ENCODE data around the gene MISP.

DNA sequence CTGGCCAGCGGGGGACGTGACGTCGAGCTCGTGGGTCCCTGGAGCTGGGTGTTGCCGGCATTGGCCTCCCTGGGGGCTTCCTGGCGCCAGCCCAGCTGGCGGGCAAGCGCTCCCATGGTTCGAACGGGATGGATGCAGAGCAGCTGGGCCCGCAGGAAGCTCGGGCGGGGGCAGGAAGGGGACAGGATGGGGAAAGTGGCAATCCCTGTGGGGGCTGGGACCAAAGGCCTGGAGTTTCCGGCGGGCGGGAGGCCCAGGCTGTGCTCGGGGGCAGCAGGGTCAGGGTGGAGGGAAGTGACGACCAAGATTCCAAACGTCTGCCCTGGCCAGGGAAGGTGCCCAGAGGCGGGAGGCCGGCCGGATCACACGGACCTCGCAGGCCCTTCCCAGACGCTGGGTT, 22.9 kb upstream of the MISP start:
- TF ChIP-seq, protein P1, sequence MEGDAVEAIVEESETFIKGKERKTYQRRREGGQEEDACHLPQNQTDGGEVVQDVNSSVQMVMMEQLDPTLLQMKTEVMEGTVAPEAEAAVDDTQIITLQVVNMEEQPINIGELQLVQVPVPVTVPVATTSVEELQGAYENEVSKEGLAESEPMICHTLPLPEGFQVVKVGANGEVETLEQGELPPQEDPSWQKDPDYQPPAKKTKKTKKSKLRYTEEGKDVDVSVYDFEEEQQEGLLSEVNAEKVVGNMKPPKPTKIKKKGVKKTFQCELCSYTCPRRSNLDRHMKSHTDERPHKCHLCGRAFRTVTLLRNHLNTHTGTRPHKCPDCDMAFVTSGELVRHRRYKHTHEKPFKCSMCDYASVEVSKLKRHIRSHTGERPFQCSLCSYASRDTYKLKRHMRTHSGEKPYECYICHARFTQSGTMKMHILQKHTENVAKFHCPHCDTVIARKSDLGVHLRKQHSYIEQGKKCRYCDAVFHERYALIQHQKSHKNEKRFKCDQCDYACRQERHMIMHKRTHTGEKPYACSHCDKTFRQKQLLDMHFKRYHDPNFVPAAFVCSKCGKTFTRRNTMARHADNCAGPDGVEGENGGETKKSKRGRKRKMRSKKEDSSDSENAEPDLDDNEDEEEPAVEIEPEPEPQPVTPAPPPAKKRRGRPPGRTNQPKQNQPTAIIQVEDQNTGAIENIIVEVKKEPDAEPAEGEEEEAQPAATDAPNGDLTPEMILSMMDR (IDR thresholded peaks at IDR 0.05), result no peak
- no peak for TF ChIP-seq POLR2A (IDR thresholded peaks at IDR 0.05)

All from breast epithelium (tissue), 3 donors.